HG02571 (cell line): ENCODE results near the gene RBM28.

ENCODE experiments used
- ATAC-seq: cut with Tn5 transposase; IDR thresholded peaks from one replicate; pipeline ENCODE4 v1.9.1; 2021; ENCODE audit warnings: mild to moderate bottlenecking, moderate library complexity; ENCODE audit not compliant: unreplicated experiment

RBM28 gene

GRCh38 chr7:128373606-128374005, 29.9 kb upstream of the RBM28 start:
- no peak for ATAC-seq

GRCh38 chr7:128370491-128370890, 26.8 kb upstream of the RBM28 start:
- no peak for ATAC-seq

DNA sequence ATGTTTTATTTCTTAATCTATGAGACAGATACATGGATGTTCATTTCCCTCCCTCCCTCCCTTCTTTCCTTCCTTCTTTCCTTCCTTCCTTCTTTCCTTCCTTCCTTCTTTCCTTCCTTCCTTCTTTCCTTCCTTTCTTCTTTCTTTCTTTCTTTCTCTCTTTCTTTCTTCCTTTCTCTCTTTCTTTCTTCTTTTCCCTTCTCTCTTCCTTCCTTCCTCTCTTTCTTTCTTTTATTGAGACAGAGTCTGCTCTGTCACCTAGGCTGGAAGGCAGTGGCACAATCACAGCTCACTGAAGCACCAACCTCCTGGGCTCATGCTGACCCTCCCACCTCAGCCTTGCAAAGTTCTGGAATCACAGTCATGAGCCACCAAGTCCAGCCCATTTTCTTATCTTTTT, 23.3 kb upstream of the RBM28 start:
- ATAC-seq = no peak

DNA sequence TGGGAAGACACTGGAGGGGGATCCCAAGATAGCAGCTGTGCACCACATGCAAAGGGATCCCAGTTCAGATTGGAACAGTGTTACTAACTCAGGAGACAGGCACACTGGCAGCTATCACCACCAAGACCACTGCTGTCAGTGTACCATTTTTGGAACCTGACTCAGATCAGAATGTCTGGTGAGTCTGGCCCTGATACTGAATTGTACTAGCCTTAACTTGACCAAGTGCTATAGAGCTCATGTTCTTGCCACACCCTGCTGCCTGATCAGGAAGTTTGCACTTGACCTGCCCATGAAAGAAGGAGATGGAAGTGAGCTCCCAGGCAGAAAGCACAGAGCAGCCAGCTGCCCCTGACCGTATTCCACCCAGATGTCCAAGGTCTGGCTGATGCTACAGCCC, 22.6 kb upstream of the RBM28 start:
- no peak for ATAC-seq

DNA sequence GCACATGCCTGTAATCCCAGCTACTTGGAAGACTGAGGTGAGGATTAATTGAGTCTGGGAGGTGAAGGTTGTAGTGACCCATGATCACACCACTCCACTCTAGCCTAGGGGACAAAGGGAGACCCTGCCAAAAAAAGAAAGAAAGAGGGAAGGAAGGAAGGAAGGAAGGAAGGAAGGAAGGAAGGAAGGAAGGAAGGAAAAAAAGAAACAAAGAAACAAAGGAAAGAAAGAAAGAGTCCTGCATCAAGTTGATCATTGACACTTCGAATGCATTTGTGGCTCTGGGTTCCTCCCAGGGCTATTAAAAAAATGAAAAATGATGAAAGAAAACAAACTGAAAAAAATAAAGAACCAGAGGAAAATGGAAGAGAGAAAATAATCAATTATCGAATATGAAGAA, 21.7 kb upstream of the RBM28 start:
- ATAC-seq = no peak

DNA sequence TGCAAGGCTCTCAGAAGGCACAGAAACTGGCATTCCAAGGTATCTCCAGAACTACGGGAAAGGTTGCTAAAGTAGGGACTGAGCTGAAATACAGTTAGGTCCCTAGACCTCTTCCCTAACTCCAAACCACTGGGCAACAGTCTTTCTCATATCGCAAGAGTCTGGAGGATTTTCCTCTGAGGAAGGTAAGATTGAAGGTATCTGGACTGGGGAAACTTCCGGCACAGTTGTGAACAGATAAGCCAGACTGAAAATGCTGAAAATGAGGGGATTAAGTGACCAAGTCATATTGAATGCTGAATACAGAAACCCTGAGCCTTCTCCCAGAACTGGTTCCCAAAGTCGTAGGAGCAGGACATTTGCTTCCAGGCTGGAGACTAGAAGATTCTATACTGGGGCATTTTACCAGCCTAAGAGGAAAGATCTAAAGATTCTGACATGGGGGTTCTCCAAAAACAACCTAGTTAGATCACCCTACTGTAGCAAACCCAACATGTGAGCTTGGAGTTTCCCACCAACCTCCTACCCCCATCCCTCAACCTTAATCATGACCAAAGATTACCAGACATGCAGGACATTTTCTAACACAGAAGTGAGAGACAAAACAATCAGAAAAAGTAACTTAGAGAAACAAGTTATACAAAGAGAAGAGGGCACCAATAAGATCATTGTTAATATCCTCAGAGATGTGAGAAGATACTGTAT, 20.6 kb upstream of the RBM28 start:
- ATAC-seq = no peak

DNA sequence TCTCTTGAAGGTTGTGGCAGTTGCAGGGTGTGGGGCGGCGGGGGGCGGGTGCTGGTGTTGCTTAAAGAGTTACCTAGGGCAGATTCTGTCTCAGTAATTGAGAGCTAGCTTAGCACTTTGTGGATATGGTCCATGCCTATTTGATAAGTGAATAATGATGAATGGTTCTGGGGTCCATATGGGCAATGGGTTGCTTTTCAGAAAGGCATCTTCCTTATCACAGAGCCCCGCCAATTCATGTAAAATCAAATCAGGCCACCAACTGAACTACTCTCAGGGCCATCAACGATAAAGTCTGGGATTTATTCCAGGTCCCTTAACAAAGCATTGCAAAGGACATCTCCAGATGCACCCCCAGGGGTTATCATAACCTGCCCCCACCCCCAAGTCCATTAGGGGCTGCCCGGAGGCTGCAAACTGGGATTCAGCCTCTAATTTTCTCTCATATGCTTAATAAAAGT, 19.6 kb upstream of the RBM28 start:
- ATAC-seq = no peak

- ATAC-seq = no peak
Observed at GRCh38 chr7:128362670-128363069, 19.0 kb upstream of the RBM28 start.

DNA sequence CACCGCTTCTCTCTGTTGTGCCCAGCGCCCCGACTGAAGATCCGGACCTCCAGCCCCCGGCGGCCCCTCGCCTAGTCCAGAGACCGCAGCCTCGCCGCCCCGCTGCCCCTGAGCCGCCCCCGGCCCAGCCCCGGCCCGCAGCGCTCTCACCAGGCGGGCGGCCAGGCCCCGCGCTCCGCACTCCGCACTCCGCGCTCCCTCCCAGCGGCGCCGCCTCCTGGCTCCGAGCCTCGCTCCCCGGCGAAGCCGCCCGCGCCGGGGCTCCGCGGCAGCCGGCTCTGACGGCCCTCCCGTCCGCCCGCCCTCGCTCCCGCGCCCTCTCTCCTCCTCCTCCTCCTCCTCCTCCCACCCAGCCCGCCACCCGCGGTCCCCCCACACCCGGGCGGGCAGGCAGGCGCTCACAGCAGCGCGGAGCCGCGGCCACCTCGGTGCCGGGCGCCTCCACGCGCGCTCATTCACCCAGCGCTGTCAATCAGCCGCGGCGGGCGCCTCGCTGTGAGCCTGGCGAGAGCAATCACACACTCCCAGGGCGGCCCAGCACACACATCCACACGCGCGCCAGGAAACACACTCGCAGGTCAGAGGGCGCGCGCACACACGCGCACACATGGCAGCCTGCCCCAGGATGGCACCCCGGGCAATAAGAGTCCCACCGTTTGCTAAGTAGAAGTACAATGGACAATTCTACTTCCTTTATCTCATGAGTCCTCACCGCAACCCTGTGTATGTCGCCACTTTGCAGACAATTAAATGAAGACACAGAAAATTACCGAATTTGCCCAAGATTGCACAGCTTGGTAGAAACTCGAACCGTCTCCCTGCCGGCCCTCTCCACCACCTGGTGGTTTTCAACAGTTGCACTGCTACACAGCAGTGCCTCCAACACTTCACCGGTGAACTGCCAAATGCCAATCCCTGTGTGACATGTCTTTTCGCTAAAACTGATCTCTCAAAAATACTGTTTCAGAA, 18.0 kb upstream of the RBM28 start, which contains the start of gene PRRT4:
Gene PRRT4 (minus strand): TSS at position 280 of the 969 bp plus-strand sequence.
- no peak for ATAC-seq

- no peak for ATAC-seq
Observed at GRCh38 chr7:128360359-128360678, 16.6 kb upstream of the RBM28 start.

DNA sequence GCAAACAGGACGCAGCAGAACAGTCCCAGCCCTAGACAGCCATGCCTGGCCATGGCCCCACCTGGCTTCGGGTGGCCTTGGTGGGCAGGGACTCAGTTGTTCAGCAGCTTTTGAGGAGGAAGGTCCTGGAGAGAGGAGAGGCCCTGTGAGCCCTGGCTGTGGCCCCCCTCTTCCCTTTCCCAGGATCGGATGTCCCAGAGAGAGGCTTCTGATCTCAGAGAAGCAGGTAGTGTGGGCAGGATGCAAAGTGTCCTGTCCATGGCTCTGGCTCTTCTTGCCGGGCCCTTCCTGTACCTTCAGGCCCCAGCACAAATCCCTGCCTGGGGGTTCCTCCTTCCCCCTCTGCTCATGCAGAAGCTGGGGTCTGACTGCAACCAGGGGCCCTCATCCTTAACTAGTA, 16.2 kb upstream of the RBM28 start:
- ATAC-seq = no peak

GRCh38 chr7:128359336-128359735, 15.6 kb upstream of the RBM28 start:
- no peak for ATAC-seq

GRCh38 chr7:128358233-128358632, 14.5 kb upstream of the RBM28 start:
- no peak for ATAC-seq

DNA sequence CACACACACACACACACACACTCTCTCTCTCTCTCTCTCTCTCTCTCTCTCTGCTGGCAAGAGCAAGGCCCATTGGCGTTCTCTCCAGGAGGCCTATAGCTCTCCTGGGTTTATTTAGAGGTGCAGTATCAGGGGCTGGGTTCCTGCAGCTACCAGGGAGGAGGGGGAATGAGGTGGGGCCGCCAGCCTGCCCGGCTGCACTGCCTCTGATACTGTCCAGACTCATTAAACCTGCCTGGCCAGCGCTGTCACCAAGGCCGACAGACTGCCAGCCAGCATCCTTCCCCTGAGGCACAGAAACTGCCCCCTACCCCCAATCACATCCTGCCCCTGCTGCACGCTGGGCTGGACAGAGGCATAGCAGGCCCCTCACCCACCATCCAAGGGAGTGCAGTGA, 13.5 kb upstream of the RBM28 start:
- no peak for ATAC-seq

GRCh38 chr7:128356546-128357216, 13.0 kb upstream of the RBM28 start:
- no peak for ATAC-seq

- no peak for ATAC-seq
Observed at GRCh38 chr7:128353610-128354009, 9.9 kb upstream of the RBM28 start.

DNA sequence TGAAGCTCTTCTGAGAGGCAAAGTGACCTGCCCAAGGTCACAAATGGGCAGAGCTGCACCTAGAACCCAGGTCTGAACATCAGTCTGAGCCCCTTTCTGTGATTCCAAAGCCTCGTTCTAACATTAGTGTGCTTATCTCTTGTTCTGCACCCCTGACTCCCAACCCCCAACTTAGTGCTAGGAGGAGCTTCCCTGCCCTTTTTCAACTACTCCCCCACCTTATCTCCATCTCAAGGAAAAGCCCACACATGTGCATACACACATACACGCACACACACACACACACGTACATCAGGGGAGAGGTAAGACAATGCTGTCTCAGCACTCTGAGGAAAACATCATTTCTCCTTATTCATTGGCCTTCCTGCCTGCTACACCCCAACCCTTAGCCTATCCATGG, 9.5 kb upstream of the RBM28 start:
- no peak for ATAC-seq

- ATAC-seq = no peak
Observed at GRCh38 chr7:128352636-128353035, 8.9 kb upstream of the RBM28 start.

GRCh38 chr7:128352153-128352537, 8.4 kb upstream of the RBM28 start:
- no peak for ATAC-seq

- ATAC-seq = no peak
Observed at GRCh38 chr7:128351296-128352152, 7.8 kb upstream of the RBM28 start.
